H4 (cell line): Measurements from ENCODE around the gene BMPR1A. TPM values are rescaled to one million over a fixed set of nuclear protein-coding genes. Genes with fewer than 3 reads are reported as not detected.
"Not testable (repeated sequence)": the region's sequence is repeated elsewhere in the genome, so short reads cannot be mapped to it uniquely, and the experiment has no call there.

Experiments used
- DNase-seq: peaks from one replicate; pipeline ENCODE4 v3.0.0-alpha.2; 2015; ENCODE audit warnings: low spot score
- total RNA-seq: library from RNA; depleted of rRNA; stranded (reverse); fragments of >200 nt; shearing (Covaris generic); gene quantifications from 2 replicates; pipeline ENCODE4 v1.2.3, GENCODE V29; 2014; rRNA removed

BMPR1A gene
- total RNA-seq, 1 experiment from 2014 or later, result 29.3 TPM

DNA sequence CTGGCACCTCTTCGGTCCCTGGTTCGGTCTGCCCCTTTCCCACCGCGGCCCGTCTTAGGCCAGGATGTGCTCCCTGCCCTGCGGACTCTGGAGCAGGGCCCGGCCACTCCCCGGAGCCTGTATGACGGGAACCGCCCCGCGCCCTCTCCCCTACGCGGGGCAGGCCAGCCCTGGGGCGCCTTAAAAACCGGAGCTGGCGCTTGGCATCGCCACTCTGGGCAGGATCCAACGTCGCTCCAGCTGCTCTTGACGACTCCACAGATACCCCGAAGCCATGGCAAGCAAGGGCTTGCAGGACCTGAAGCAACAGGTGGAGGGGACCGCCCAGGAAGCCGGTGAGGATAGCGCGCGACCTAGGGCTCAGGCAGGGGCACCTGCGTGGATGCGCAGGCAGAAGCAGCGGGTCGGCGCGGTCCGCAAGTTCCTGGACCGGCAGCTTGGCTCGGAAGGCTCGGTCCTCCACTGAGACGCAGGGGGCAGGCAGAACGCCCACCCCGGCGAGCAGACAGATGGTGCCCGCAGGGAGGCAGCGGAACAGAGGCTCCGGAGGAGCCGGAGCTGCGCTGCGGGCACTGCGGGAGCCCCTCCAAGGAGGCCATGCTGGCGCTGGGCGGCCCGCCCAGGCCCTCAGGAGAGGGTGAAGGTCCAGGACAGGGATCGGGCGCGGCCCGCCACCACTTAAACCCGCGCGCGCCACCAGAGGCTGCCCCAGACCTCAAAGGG lies 212.0 kb downstream of the BMPR1A start, which contains the start of gene ADIRF:
TSS of gene ADIRF (plus strand) at position 212 of the 723 bp plus-strand sequence. CDS start at position 275, 63 bp downstream.
- no peak for DNase-seq

DNA sequence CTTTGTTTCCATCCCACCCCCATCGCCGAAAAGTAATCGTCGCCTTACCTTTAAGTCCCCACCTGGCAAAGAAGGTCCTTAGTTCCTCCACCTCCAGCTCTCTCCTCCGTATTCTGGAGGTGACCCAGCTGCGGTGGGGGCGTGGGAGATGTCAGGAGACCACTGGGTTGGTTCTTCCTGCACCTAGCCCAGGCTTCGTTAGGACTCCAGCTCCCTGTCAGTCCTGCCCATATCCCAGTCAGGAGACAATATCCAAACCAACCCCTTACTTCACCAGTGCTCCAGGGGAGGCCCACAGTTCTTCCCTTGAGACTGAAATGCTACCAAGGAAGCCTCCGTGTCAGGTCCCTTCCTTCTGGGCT lies 212.6 kb downstream of the BMPR1A start:
- DNase-seq, result no peak

- no peak for DNase-seq
Observed at GRCh38 chr10:86969421-86970041, 213.1 kb downstream of the BMPR1A start.

DNA sequence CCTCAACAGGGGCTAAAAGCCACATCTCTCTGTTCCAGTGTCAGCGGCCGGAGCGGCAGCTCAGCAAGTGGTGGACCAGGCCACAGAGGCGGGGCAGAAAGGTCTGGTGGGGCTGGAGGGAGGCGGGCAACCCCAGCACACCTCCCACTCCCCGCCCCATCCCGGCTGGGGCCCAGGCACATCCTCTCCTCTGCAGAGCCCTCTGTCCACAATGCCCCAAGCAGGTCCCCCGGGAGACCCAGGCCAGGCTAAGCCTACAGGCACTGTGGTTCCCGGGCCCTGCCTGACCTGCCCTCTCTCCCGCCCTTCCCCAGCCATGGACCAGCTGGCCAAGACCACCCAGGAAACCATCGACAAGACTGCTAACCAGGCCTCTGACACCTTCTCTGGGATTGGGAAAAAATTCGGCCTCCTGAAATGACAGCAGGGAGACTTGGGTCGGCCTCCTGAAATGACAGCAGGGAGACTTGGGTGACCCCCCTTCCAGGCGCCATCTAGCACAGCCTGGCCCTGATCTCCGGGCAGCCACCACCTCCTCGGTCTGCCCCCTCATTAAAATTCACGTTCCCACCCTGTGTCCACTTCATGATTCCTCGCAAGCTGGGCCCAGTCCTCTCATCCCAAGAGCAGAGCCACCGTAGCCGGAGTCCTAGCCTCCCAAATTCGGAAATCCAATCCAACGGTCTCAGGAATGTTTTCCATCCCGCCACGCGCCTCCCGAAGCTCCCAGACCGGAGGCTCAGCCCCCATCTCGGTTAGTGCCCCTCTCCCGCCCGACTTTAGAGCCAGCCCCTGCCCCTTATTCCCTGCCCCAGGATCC lies 214.0 kb downstream of the BMPR1A start:
- peak; percentile 65 for DNase-seq

DNA sequence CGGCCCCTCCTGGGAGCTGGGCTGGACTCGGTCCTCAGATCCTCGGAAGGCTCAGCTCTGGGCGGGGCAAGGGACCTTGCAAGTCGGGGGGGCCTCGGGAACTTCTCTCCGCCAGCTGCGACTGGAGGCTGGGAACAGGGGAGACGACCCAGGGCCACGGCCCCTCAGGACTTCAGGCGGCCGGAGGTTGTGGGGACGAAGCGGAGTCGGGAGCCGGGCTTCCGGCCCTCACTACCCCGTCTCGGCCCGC lies 214.5 kb downstream of the BMPR1A start:
- DNase-seq, result no peak

GRCh38 chr10:86971232-86971991 lies 215.0 kb downstream of the BMPR1A start:
- peak; percentile 84 for DNase-seq

DNA sequence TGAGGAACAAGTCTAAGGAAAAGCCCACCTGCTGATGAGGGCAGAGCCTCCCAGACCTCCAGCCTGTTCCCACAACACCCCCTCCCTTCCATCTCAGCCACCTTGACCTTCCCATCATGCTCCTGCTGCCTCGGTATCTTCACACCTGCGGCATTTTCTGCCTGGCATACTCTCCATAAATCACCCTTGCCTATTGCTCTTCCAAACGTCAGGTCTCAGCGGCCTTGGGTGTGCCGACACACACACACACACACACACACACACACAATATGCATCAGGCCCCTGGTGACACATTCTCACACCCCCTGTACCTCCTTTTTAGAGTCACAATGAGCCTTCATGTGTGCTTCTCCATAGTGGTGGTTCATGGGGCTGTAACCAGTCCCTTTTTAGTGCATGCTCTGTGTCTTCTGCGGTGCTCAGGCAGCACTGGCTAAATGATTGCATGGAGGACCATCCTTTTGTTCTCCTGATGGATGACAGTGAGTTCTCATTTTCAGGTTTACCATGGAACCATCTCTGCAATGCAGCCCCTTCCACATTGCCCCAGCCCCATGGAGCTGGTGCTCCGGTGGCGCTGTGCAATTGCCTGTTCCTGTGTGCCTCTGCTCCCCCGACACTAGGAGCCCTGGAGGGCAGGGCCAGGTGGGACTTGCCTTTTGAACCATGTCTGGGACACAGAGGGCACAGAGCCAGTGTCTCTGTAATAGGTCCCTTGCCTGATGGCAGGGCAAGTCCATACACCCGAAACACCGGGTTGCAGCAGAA lies 216.4 kb downstream of the BMPR1A start:
- DNase-seq, result no peak

GRCh38 chr10:86974484-86974883 lies 218.1 kb downstream of the BMPR1A start:
- DNase-seq, result no peak

DNA sequence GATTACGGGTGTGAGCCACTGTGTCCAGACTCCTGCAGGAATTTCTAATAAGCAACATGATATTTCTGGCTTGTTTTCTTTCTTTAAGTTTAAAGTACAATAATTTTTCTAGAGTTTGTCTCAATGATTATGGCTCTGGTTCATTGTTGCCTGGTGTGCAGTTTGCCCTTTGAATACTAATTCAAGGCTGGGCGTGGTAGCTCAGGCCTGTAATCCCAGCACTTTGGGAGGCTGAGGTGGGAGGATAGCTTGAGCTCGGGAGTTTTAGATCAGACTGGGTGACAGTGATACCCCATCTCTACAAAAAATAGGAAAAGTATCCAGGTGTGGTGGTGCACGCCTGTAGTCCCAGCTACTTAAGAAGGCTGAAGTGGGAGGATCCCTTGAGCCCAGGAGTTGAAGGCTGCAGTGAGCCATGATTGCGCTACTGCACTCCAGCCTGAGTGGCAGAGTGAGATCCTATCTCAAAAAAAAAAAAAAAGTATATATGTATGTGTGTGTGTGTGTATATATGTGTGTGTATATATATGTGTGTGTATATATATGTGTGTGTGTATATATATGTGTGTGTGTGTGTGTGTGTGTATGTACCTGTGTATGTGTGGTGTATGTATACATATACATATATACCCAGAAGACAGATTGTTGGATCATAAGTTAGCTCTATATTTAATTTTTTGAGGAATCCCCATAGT lies 220.1 kb downstream of the BMPR1A start:
- DNase-seq, result no peak

DNA sequence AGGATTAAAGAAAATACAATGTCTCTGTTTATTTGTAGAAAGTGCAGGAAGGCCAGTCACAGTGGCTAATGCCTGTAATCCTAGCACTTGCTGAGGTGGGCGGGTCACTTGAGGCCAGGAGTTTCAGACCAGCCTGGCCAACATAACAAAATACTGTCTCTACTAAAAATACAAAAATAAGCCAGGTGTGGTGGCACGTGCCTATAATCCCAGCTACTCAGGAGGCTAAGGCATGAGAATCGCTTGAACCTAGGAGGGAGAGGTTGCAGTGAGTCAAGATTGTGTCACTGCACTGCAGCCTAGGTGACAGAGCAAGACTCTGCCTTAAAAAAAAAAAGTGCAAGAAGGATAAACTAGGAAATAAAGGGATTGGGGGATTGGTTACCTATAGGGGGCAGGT lies 222.0 kb downstream of the BMPR1A start:
- DNase-seq, result not testable (repeated sequence)

- no peak for DNase-seq
Observed at GRCh38 chr10:86979296-86979818, 222.9 kb downstream of the BMPR1A start.

GRCh38 chr10:86979977-86980448 lies 223.6 kb downstream of the BMPR1A start:
- DNase-seq, result no peak

GRCh38 chr10:86981020-86981419 lies 224.6 kb downstream of the BMPR1A start:
- not testable (repeated sequence) for DNase-seq

GRCh38 chr10:86981716-86982115 lies 225.3 kb downstream of the BMPR1A start:
- DNase-seq, result no peak

Other genes starting within 250 kb of the BMPR1A start
- 17.3 and 23.8 TPM in 2 replicates for gene WAPL, start 234.8 kb upstream of the BMPR1A start, total RNA-seq
- 0.02 and 0.35 TPM in 2 replicates for gene OPN4, start 102.1 kb upstream of the BMPR1A start, total RNA-seq
- 0.08 and 0.16 TPM in 2 replicates for gene LDB3, start 88.1 kb upstream of the BMPR1A start, total RNA-seq
- gene MMRN2, start 201.0 kb downstream of the BMPR1A start, total RNA-seq, result 0.12 and 1.8 TPM in 2 replicates
- gene SNCG, start 202.0 kb downstream of the BMPR1A start, total RNA-seq, result 1.7 and 2.2 TPM in 2 replicates
- gene ADIRF, start 211.9 kb downstream of the BMPR1A start, total RNA-seq, result not detected in 2 replicates